RWPE1 (cell line): ENCODE data around the gene COL19A1.

Source experiments
- CTCF ChIA-PET: fragments of 350-600 bp; sonication (Branson Sonifier 250); formaldehyde crosslinking; extraction: SDS; loops from one replicate; lab custom pipeline; 2021; lab: Yijun Ruan, JAX
- POLR2A ChIA-PET: fragments of 400-600 bp; formaldehyde crosslinking; extraction: SDS; loops from one replicate; lab custom pipeline; 2020; ENCODE audit warnings: antibody characterized with exemption; ENCODE audit not compliant: low non-redundant PET; lab: Yijun Ruan, JAX
- DNase-seq: peaks from one replicate; pipeline ENCODE4 v3.0.0; 2012; ENCODE audit warnings: low spot score
- H3K27ac ChIP-seq: fragments of 450-650 bp; 2 replicates; pipeline ENCODE4 v1.5.1; 2017
- CTCF ChIP-seq: fragments of 450-650 bp; conservative IDR thresholded peaks from 2 replicates; pipeline ENCODE4 v1.5.1; 2017; ENCODE audit warnings: low read depth, mild to moderate bottlenecking

The COL19A1 gene

DNA sequence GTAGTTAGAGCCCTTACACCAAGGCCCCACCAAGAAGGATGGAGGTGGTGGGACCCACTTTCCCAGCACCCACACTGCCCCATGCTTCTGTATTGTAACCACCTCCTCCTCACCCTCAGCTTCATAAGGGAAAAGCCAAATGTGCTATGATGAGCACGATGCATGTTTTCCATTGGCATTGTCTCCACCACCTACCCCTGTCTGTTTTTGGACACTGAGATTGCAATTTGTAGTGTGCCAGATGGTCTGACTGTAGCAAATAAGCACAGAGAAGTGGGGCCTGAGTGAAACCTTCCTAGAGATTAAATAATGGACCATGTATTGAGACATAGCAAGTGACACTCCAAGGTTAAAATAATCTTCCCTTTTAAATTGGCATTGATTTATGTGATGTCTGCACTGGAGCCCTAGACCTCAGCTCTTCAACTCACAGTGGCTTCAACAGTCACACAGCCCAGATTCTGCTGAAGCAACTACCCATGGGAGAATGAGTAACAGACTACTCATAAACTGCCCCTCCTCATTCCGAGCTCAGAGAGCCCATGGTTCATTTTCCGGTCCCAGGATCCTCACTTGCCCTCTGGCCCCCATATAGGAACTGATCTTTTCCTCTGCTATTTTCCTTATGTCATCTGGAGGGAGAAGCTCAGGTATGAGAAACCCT lies 258.7 kb downstream of the COL19A1 start:
- no peak overlapping the region for H3K27ac ChIP-seq
- DNase-seq = peak; percentile 37
- ChIA-PET POLR2A (no interaction called here), CTCF (interaction anchor here (0.9 kb wide), 1 partner anchor 22 kb away, joined by 4 read pairs; no protein-coding TSS in a partner anchor)
- no peak for TF ChIP-seq CTCF

- DNase-seq = no peak
- no peak overlapping the region for H3K27ac ChIP-seq
- ChIA-PET CTCF (no interaction called here), POLR2A (no interaction called here)
- no peak for TF ChIP-seq CTCF
These were observed 259.2 kb downstream of the COL19A1 start for GRCh38 chr6:70125602-70126001.

DNA sequence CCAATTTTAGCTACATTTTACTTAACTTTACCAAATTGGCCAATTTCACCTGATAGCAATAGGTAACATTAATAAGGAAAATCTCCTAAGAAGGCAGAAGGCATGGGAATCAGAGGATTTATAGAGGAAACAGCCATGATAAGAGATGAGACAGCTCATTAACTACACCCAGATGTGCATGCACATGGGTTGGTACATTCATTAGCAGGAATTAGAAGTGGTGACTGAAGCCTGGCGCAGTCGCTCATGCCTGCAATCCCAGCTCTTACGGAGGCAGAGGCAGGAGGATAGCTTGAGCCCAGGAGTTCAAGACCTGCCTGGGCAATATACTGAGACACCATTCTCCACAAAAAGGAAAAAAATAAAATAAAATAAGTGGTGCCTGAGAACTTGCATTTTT lies 263.0 kb downstream of the COL19A1 start:
- CTCF ChIA-PET = no interaction called here

DNA sequence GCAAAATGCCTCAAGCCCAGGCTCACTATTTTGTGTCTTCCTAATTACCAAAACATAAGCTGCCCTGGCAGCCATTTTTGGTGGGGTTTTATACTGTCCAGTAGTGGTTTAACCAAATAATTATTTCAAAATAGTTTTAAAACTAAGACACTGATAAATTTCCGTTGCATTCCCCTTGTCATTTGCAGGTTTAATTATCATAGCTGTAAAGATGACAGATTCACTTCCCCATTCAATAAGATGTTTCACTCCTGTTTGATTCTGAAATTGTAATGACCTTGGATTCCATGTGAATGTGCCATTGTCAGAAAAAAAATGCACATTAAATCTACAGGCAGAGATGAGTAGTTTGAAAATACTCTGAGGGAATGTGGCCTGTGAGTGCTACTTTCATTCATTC lies 264.5 kb downstream of the COL19A1 start:
- TF ChIP-seq CTCF = no peak
- ChIA-PET POLR2A (no interaction called here), CTCF (interaction anchor here (0.6 kb wide), 1 partner anchor 224 kb away, joined by 4 read pairs; no protein-coding TSS in a partner anchor)
- DNase-seq = no peak
- H3K27ac ChIP-seq = no peak overlapping the region

More for the DNA sequence above, 263.0 kb downstream of the COL19A1 start:
- POLR2A ChIA-PET = no interaction called here
- TF ChIP-seq CTCF = no peak
- no peak overlapping the region for H3K27ac ChIP-seq
- DNase-seq = no peak

DNA sequence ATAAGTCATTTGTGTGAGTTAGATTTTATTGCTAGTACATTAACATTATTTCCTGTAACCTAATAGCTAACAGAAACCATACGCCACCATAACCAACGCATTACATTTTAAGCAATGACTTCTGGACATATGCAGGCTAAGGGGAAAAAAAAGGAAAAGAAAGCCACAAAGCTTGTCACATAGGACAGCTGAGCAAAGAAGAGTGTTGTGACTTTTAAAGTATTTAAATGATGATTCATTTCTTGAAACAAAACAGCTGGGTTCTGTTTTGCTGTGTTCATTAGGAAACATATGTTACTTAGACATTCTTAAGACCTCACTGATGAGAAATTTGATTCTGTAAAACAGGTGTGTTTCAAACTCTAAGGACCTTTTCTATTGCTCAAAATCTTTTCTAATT lies 265.2 kb downstream of the COL19A1 start:
- ChIA-PET POLR2A (no interaction called here), CTCF (interaction anchor here (0.6 kb wide), 1 partner anchor 224 kb away, joined by 4 read pairs; no protein-coding TSS in a partner anchor)
- H3K27ac ChIP-seq = no peak overlapping the region
- no peak for DNase-seq
- TF ChIP-seq CTCF = no peak

GRCh38 chr6:70133246-70133645 lies 266.9 kb downstream of the COL19A1 start:
- ChIA-PET CTCF (no interaction called here), POLR2A (no interaction called here)
- no peak overlapping the region for H3K27ac ChIP-seq
- no peak for DNase-seq
- no peak for TF ChIP-seq CTCF
